OCI-LY7 (cell line): Measurements from ENCODE around the gene PRKD2. TPM values are rescaled to one million over a fixed set of nuclear protein-coding genes. Genes with fewer than 3 reads are reported as not detected.

Experiments
- BruUV-seq: library from RNA; stranded (reverse); fragments of 400-500 nt; replicated peaks from 2 replicates; lab custom pipeline; 2021; lab: Mats Ljungman, UMichigan
- CTCF ChIA-PET: fragments of 300-600 bp; sonication (Branson Sonifier 250); formaldehyde crosslinking; loops from one replicate; lab custom pipeline; 2022; ENCODE audit warnings: antibody characterized with exemption; ENCODE audit not compliant: unreplicated experiment; lab: Charles Lee
- POLR2A ChIA-PET: fragments of 300-600 bp; sonication (Branson Sonifier 250); formaldehyde crosslinking; loops from one replicate; lab custom pipeline; 2022; ENCODE audit warnings: antibody characterized with exemption; lab: Charles Lee
- DNase-seq: peaks from one replicate; pipeline ENCODE4 v3.0.0-alpha.2; 2015; ENCODE audit warnings: low spot score
- H2AFZ ChIP-seq: fragments of 200-600 bp; sonication (generic), shearing (Covaris generic); 2 replicates; pipeline ENCODE4 v1.6.1; 2014; ENCODE audit warnings: mild to moderate bottlenecking, antibody characterized with exemption, low read length, moderate library complexity
- H3K27ac ChIP-seq: fragments of 200-600 bp; sonication (generic); 2 replicates; pipeline ENCODE4 v1.5.1; 2014; ENCODE audit warnings: mixed run types, low read depth, mild to moderate bottlenecking, moderate library complexity, low read length, inconsistent platforms; ENCODE audit not compliant: poor library complexity, severe bottlenecking
- H3K36me3 ChIP-seq: fragments of 200-600 bp; sonication (generic); 2 replicates; pipeline ENCODE4 v1.6.1; 2014; ENCODE audit warnings: mild to moderate bottlenecking, antibody characterized with exemption, low read length, moderate library complexity, mixed read lengths; ENCODE audit not compliant: insufficient read depth
- H3K4me1 ChIP-seq: fragments of 200-600 bp; sonication (generic); 2 replicates; pipeline ENCODE4 v1.5.1; 2014; ENCODE audit warnings: mild to moderate bottlenecking, low read length; ENCODE audit not compliant: insufficient read depth, poor library complexity, severe bottlenecking
- H3K4me2 ChIP-seq: fragments of 200-600 bp; sonication (generic); 2 replicates; pipeline ENCODE4 v1.6.1; 2014; ENCODE audit warnings: mild to moderate bottlenecking, low read length
- H3K4me3 ChIP-seq: fragments of 200-600 bp; sonication (generic); 2 replicates; pipeline ENCODE4 v1.5.1; 2014; ENCODE audit warnings: mild to moderate bottlenecking, low read depth, low read length; ENCODE audit not compliant: poor library complexity, severe bottlenecking
- H3K79me2 ChIP-seq: fragments of 200-600 bp; sonication (generic); 2 replicates; pipeline ENCODE4 v1.6.1; 2016; ENCODE audit warnings: low read depth, mild to moderate bottlenecking, low read length, moderate library complexity, mixed read lengths; ENCODE audit not compliant: insufficient read depth
- H3K9me2 ChIP-seq: fragments of 200-600 bp; sonication (generic); 2 replicates; pipeline ENCODE4 v1.6.1; 2016; ENCODE audit warnings: mild to moderate bottlenecking, low read length, mixed read lengths; ENCODE audit not compliant: insufficient read depth
- H3K9me3 ChIP-seq: fragments of 200-600 bp; sonication (generic); 2 replicates; pipeline ENCODE4 v1.6.1; 2014; ENCODE audit warnings: mild to moderate bottlenecking, mixed run types, low read length, mixed read lengths
- H4K20me1 ChIP-seq: fragments of 200-600 bp; sonication (generic); 2 replicates; pipeline ENCODE4 v1.6.1; 2014; ENCODE audit warnings: mild to moderate bottlenecking, antibody characterized with exemption, low read length, moderate library complexity, mixed read lengths; ENCODE audit not compliant: insufficient read depth
- CTCF ChIP-seq: fragments of 200-600 bp; sonication (generic); conservative IDR thresholded peaks from 2 replicates; pipeline ENCODE4 v1.5.1; 2014; ENCODE audit warnings: mild to moderate bottlenecking, antibody characterized with exemption, low read length, moderate library complexity, mixed read lengths
- EZH2phosphoT487 ChIP-seq: fragments of 200-600 bp; sonication (generic); IDR thresholded peaks from 2 replicates; pipeline ENCODE4 v1.6.1; 2018; ENCODE audit warnings: low read depth, borderline replicate concordance, mild to moderate bottlenecking, mixed run types, antibody characterized with exemption, low read length, moderate library complexity, mixed read lengths
- intact Hi-C: fragments of 100-400 bp; cut with micrococcal nuclease; formaldehyde crosslinking; loops from one replicate; pipeline ENCODE4 v1.10.0; 2022; ENCODE audit not compliant: unreplicated experiment
- total RNA-seq, 2 experiments: library from RNA; depleted of rRNA in 1 of 2; stranded (reverse); fragments of >200 nt in 1 of 2; shearing (Covaris generic) in 1 of 2; gene quantifications; 2 replicates each; pipeline ENCODE4 v1.2.3, GENCODE V29; 2014 to 2022

Gene PRKD2
- total RNA-seq, 2 experiments from 2014 or later: 30.5 to 89.2 TPM

GRCh38 chr19:46727757-46728156 lies 10.8 kb upstream of the PRKD2 start:
- ChIA-PET CTCF (interaction anchor here (0.5 to 1.3 kb wide), 3 partner anchors 10 to 77 kb away, joined by 3 to 8 read pairs (median 3); no protein-coding TSS in a partner anchor), POLR2A (interaction anchor here (0.6 kb wide), 1 partner anchor 380 kb away, joined by 4 read pairs; no protein-coding TSS in a partner anchor)
- no peak overlapping the region for H3K27ac ChIP-seq
- no peak overlapping the region for H2AFZ ChIP-seq
- TF ChIP-seq CTCF: no peak
- no peak for TF ChIP-seq EZH2phosphoT487
- H3K4me1 ChIP-seq: no peaks in the 10 kb centered on the region
- H3K9me3 ChIP-seq: no peaks in the 10 kb centered on the region
- BruUV-seq: no TSS peak
- no peaks in the 10 kb centered on the region for H3K79me2 ChIP-seq
- H3K4me2 ChIP-seq: no peak overlapping the region
- 0 out of 2 replicates have a peak, but pooled peaks cover 4% of the 10 kb centered on the region for H4K20me1 ChIP-seq
- DNase-seq: no peak
- no peak overlapping the region for H3K4me3 ChIP-seq
- intact Hi-C loops: loop anchor here (1.0 kb wide), 1 partner anchor 23 kb away; no protein-coding TSS in a partner anchor
- H3K36me3 ChIP-seq: peaks cover 97% of the 10 kb centered on the region
- no peaks in the 10 kb centered on the region for H3K9me2 ChIP-seq

- Histone ChIP-seq H3K27ac (no peak overlapping the region), H3K36me3 (peaks cover 96% of the 10 kb centered on the region), H3K4me2 (no peak overlapping the region), H4K20me1 (0 out of 2 replicates have a peak, but pooled peaks cover 4% of the 10 kb centered on the region), H3K4me3 (no peak overlapping the region), H3K4me1 (no peaks in the 10 kb centered on the region), H3K79me2 (no peaks in the 10 kb centered on the region), H3K9me3 (no peaks in the 10 kb centered on the region), H2AFZ (no peak overlapping the region), H3K9me2 (no peaks in the 10 kb centered on the region)
- DNase-seq: no peak
- intact Hi-C loops: no loop called here
- ChIA-PET POLR2A (interaction anchor here (0.9 kb wide), 1 partner anchor 10 kb away, joined by 8 read pairs; the partner anchor contains the start of gene PRKD2), CTCF (interaction anchor here (0.5 to 0.6 kb wide), 3 partner anchors 9 to 78 kb away, joined by 3 read pairs; no protein-coding TSS in a partner anchor)
- TF ChIP-seq CTCF: no peak
- BruUV-seq: TSS peak; percentile 41
These were observed 10.1 kb upstream of the PRKD2 start for GRCh38 chr19:46726971-46727501.

GRCh38 chr19:46726551-46726950 lies 9.6 kb upstream of the PRKD2 start:
- peaks cover 96% of the 10 kb centered on the region for H3K36me3 ChIP-seq
- H3K4me3 ChIP-seq: no peak overlapping the region
- H3K9me3 ChIP-seq: no peaks in the 10 kb centered on the region
- no peaks in the 10 kb centered on the region for H3K9me2 ChIP-seq
- ChIA-PET CTCF (interaction anchor here (0.5 kb wide), 1 partner anchor 32 kb away, joined by 3 read pairs; no protein-coding TSS in a partner anchor), POLR2A (interaction anchor here (0.9 kb wide), 1 partner anchor 10 kb away, joined by 8 read pairs; the partner anchor contains the start of gene PRKD2)
- no TSS peak for BruUV-seq
- H3K27ac ChIP-seq: no peak overlapping the region
- peaks cover 2% of the 10 kb centered on the region for H3K4me1 ChIP-seq
- TF ChIP-seq CTCF: no peak
- TF ChIP-seq EZH2phosphoT487: no peak
- 0 out of 2 replicates have a peak, but pooled peaks cover 4% of the 10 kb centered on the region for H4K20me1 ChIP-seq
- H3K4me2 ChIP-seq: no peak overlapping the region
- intact Hi-C loops: no loop called here
- H2AFZ ChIP-seq: no peak overlapping the region
- DNase-seq: no peak
- no peaks in the 10 kb centered on the region for H3K79me2 ChIP-seq
